GM23338 (cell line): Measurements from ENCODE around the gene GPC6. TPM values are rescaled to one million over a fixed set of nuclear protein-coding genes. Genes with fewer than 3 reads are reported as not detected.

Source experiments
- ATAC-seq: fragments of 200-7000 bp; cut with Tn5 transposase; 3 replicates; pipeline ENCODE4 v1.9.1; 2020
- DNase-seq: peaks from one replicate; pipeline ENCODE4 v3.0.0-alpha.2; 2015; ENCODE audit warnings: low spot score
- H2AFZ ChIP-seq: fragments of 200-600 bp; sonication (generic); 2 replicates; pipeline ENCODE4 v1.8.0; 2016; ENCODE audit warnings: antibody characterized with exemption, mild to moderate bottlenecking, moderate library complexity
- H3F3A ChIP-seq: fragments of 200-600 bp; sonication (generic); replicated peaks from 2 replicates; pipeline ENCODE4 v1.8.0; 2017; ENCODE audit warnings: antibody characterized with exemption, mixed run types, low read depth
- H3K27ac ChIP-seq: fragments of 200-600 bp; sonication (generic); 2 replicates; pipeline ENCODE4 v1.6.1; 2016; ENCODE audit warnings: low read depth
- H3K27me3 ChIP-seq: fragments of 200-600 bp; sonication (generic); 2 replicates; pipeline ENCODE4 v1.8.0; 2016; ENCODE audit warnings: mild to moderate bottlenecking, mixed run types, moderate library complexity; ENCODE audit not compliant: insufficient read depth
- H3K36me3 ChIP-seq: fragments of 200-600 bp; sonication (generic); 2 replicates; pipeline ENCODE4 v1.8.0; 2016; ENCODE audit warnings: mild to moderate bottlenecking; ENCODE audit not compliant: insufficient read depth
- H3K4me1 ChIP-seq: fragments of 200-600 bp; sonication (generic); 2 replicates; pipeline ENCODE4 v1.8.0; 2016; ENCODE audit warnings: mild to moderate bottlenecking, moderate library complexity; ENCODE audit not compliant: insufficient read depth
- H3K4me2 ChIP-seq: fragments of 200-600 bp; sonication (generic); 2 replicates; pipeline ENCODE4 v1.7.1; 2017; ENCODE audit warnings: mixed run types
- H3K4me3 ChIP-seq: fragments of 200-600 bp; sonication (generic); 2 replicates; pipeline ENCODE4 v1.6.1; 2016; ENCODE audit warnings: mixed run types
- H3K79me2 ChIP-seq: fragments of 200-600 bp; sonication (generic); replicated peaks from 2 replicates; pipeline ENCODE4 v1.8.0; 2017; ENCODE audit warnings: mild to moderate bottlenecking; ENCODE audit not compliant: insufficient read depth
- H3K9me2 ChIP-seq: fragments of 200-600 bp; sonication (generic); 2 replicates; pipeline ENCODE4 v1.8.0; 2017; ENCODE audit not compliant: insufficient read depth
- H4K20me1 ChIP-seq: fragments of 200-600 bp; sonication (generic); replicated peaks from 2 replicates; pipeline ENCODE4 v1.8.0; 2017; ENCODE audit warnings: mild to moderate bottlenecking; ENCODE audit not compliant: insufficient read depth
- H3K27ac Mint-ChIP-seq: 2 replicates; pipeline ENCODE4 v1.8.0; 2020; ENCODE audit warnings: inconsistent platforms, mild to moderate bottlenecking, moderate library complexity, mixed read lengths
- H3K27me3 Mint-ChIP-seq: 3 replicates; pipeline ENCODE4 v1.8.0; 2022; ENCODE audit warnings: low read depth, mild to moderate bottlenecking, moderate library complexity, mixed read lengths, inconsistent platforms; ENCODE audit not compliant: insufficient read depth, poor library complexity
- H3K36me3 Mint-ChIP-seq: 3 replicates; pipeline ENCODE4 v1.8.0; 2021; ENCODE audit warnings: low read depth, mild to moderate bottlenecking, inconsistent platforms, moderate library complexity, mixed read lengths
- H3K4me1 Mint-ChIP-seq: 3 replicates; pipeline ENCODE4 v1.8.0; 2020; ENCODE audit warnings: mild to moderate bottlenecking, inconsistent platforms, mixed read lengths
- H3K4me3 Mint-ChIP-seq: 3 replicates; pipeline ENCODE4 v1.8.0; 2021; ENCODE audit warnings: moderate library complexity, mild to moderate bottlenecking, inconsistent platforms, mixed read lengths
- H3K9me3 Mint-ChIP-seq: 3 replicates; pipeline ENCODE4 v1.8.0; 2020; ENCODE audit warnings: moderate library complexity, mild to moderate bottlenecking, inconsistent platforms, mixed read lengths
- EZH2phosphoT487 ChIP-seq: fragments of 200-600 bp; sonication (generic); IDR thresholded peaks from one replicate; pipeline ENCODE4 v1.8.1; 2018; ENCODE audit warnings: antibody characterized with exemption; ENCODE audit not compliant: unreplicated experiment
- polyA plus RNA-seq: library from polyadenylated mRNA; unstranded; fragments of >200 nt; fragmentation: Nextera tagmentation; extraction: Ambion mirVana; gene quantifications from 2 replicates; pipeline ENCODE4 v1.2.1, GENCODE V29; 2016
- total RNA-seq: library from RNA; depleted of rRNA; stranded (reverse); fragments of >200 nt; shearing (Covaris generic); gene quantifications from 2 replicates; pipeline ENCODE4 v1.2.3, GENCODE V29; 2014
- TF ChIP-seq, protein P1 (sequence below): IDR thresholded peaks from one replicate; pipeline ENCODE4 v1.6.1; 2018; ENCODE audit warnings: antibody characterized with exemption; ENCODE audit not compliant: unreplicated experiment
- TF ChIP-seq, protein P2 (sequence below): fragments of 250-450 bp; sonication (Bioruptor Pico); IDR thresholded peaks from 2 replicates; pipeline ENCODE4 v1.5.0; 2020; ENCODE audit warnings: mild to moderate bottlenecking, moderate library complexity

The GPC6 gene
- total and polyA plus RNA-seq, 2 experiments from 2014 or later, result 6.4 to 28.6 TPM

DNA sequence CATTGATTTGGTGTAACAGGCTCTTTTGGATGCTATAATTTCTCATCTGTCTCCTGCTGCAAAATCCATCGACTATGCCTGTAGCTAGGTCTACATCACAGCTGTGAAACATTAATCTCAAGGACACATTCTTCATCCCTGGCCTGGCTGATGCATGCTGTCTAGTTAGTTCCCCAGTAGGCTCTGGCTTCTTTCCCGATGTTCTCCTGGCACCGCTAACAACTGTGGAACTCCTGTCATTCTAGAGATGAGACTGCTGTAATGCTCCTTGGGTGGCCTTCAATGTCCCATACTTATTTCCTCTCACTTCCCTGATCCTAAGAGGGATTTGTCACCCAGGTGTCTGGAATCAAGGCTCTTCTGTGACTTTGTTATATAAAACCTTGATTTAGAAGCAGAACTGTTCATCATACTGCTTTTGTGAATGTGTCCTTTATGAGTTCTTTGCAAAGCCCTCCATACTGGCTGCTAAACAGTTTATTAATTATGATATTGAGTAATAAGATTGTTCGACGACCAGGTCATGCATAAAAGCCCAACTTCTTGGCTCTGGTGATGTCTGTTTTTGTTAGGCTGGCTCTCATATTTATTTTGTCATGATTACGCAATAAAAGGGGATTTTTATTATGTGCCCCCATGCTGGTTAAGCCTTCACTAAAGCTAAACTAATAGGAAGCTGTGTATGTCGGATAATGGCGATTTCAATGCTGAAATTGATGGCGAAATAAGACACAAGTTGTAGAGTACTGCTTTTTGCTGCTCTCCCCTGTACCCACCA is 1025.4 kb downstream of the GPC6 start:
- Histone ChIP-seq H3K27me3 (no peaks in the 10 kb centered on the region), H3K27ac (no peak overlapping the region), H3F3A (no peaks in the 10 kb centered on the region), H3K36me3 (no peaks in the 10 kb centered on the region), H4K20me1 (no peaks in the 10 kb centered on the region), H3K4me3 (no peak overlapping the region), H2AFZ (no peak overlapping the region), H3K4me2 (no peak overlapping the region), H3K9me2 (no peaks in the 10 kb centered on the region), H3K79me2 (no peaks in the 10 kb centered on the region), H3K4me1 (no peaks in the 10 kb centered on the region)
- no peak for DNase-seq
- Mint-ChIP-seq H3K27ac (no peak overlapping the region), H3K9me3 (no peaks in the 10 kb centered on the region; the same call in 2 of the 3 replicates), H3K36me3 (no peaks in the 10 kb centered on the region), H3K4me3 (no peak overlapping the region), H3K27me3 (no peaks in the 10 kb centered on the region), H3K4me1 (peaks cover 11% of the 10 kb centered on the region; the same call in 2 of the 3 replicates)
- TF ChIP-seq, protein P1, sequence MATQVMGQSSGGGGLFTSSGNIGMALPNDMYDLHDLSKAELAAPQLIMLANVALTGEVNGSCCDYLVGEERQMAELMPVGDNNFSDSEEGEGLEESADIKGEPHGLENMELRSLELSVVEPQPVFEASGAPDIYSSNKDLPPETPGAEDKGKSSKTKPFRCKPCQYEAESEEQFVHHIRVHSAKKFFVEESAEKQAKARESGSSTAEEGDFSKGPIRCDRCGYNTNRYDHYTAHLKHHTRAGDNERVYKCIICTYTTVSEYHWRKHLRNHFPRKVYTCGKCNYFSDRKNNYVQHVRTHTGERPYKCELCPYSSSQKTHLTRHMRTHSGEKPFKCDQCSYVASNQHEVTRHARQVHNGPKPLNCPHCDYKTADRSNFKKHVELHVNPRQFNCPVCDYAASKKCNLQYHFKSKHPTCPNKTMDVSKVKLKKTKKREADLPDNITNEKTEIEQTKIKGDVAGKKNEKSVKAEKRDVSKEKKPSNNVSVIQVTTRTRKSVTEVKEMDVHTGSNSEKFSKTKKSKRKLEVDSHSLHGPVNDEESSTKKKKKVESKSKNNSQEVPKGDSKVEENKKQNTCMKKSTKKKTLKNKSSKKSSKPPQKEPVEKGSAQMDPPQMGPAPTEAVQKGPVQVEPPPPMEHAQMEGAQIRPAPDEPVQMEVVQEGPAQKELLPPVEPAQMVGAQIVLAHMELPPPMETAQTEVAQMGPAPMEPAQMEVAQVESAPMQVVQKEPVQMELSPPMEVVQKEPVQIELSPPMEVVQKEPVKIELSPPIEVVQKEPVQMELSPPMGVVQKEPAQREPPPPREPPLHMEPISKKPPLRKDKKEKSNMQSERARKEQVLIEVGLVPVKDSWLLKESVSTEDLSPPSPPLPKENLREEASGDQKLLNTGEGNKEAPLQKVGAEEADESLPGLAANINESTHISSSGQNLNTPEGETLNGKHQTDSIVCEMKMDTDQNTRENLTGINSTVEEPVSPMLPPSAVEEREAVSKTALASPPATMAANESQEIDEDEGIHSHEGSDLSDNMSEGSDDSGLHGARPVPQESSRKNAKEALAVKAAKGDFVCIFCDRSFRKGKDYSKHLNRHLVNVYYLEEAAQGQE, result no peak
- TF ChIP-seq EZH2phosphoT487, result no peak
- TF ChIP-seq, protein P2, sequence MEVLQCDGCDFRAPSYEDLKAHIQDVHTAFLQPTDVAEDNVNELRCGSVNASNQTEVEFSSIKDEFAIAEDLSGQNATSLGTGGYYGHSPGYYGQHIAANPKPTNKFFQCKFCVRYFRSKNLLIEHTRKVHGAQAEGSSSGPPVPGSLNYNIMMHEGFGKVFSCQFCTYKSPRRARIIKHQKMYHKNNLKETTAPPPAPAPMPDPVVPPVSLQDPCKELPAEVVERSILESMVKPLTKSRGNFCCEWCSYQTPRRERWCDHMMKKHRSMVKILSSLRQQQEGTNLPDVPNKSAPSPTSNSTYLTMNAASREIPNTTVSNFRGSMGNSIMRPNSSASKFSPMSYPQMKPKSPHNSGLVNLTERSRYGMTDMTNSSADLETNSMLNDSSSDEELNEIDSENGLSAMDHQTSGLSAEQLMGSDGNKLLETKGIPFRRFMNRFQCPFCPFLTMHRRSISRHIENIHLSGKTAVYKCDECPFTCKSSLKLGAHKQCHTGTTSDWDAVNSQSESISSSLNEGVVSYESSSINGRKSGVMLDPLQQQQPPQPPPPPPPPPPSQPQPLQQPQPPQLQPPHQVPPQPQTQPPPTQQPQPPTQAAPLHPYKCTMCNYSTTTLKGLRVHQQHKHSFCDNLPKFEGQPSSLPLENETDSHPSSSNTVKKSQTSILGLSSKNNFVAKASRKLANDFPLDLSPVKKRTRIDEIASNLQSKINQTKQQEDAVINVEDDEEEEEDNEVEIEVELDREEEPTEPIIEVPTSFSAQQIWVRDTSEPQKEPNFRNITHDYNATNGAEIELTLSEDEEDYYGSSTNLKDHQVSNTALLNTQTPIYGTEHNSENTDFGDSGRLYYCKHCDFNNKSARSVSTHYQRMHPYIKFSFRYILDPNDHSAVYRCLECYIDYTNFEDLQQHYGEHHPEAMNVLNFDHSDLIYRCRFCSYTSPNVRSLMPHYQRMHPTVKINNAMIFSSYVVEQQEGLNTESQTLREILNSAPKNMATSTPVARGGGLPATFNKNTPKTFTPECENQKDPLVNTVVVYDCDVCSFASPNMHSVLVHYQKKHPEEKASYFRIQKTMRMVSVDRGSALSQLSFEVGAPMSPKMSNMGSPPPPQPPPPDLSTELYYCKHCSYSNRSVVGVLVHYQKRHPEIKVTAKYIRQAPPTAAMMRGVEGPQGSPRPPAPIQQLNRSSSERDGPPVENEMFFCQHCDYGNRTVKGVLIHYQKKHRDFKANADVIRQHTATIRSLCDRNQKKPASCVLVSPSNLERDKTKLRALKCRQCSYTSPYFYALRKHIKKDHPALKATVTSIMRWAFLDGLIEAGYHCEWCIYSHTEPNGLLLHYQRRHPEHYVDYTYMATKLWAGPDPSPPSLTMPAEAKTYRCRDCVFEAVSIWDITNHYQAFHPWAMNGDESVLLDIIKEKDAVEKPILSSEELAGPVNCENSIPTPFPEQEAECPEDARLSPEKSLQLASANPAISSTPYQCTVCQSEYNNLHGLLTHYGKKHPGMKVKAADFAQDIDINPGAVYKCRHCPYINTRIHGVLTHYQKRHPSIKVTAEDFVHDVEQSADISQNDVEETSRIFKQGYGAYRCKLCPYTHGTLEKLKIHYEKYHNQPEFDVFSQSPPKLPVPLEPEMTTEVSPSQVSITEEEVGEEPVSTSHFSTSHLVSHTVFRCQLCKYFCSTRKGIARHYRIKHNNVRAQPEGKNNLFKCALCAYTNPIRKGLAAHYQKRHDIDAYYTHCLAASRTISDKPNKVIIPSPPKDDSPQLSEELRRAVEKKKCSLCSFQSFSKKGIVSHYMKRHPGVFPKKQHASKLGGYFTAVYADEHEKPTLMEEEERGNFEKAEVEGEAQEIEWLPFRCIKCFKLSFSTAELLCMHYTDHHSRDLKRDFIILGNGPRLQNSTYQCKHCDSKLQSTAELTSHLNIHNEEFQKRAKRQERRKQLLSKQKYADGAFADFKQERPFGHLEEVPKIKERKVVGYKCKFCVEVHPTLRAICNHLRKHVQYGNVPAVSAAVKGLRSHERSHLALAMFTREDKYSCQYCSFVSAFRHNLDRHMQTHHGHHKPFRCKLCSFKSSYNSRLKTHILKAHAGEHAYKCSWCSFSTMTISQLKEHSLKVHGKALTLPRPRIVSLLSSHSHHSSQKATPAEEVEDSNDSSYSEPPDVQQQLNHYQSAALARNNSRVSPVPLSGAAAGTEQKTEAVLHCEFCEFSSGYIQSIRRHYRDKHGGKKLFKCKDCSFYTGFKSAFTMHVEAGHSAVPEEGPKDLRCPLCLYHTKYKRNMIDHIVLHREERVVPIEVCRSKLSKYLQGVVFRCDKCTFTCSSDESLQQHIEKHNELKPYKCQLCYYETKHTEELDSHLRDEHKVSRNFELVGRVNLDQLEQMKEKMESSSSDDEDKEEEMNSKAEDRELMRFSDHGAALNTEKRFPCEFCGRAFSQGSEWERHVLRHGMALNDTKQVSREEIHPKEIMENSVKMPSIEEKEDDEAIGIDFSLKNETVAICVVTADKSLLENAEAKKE (CRISPR knock-in tag), result no peak
- no peak for ATAC-seq
